Ishikawa (cell line): ENCODE results near the gene CDH13.

ENCODE experiments used
- MAX ChIP-seq: IDR thresholded peaks from 2 replicates; pipeline ENCODE4 v1.6.1; 2012
- NFIC ChIP-seq: IDR thresholded peaks from 2 replicates; pipeline ENCODE4 v1.6.1; 2012
- RAD21 ChIP-seq: IDR thresholded peaks from 2 replicates; pipeline ENCODE4 v1.6.1; 2012; ENCODE audit warnings: low read depth

GRCh38 chr16:83629426-83629825, 1002.7 kb downstream of the CDH13 start:
- TF ChIP-seq RAD21 (no peak), NFIC (no peak), MAX (no peak)
